ENCODE results near the gene PTTG1IP.

DNA sequence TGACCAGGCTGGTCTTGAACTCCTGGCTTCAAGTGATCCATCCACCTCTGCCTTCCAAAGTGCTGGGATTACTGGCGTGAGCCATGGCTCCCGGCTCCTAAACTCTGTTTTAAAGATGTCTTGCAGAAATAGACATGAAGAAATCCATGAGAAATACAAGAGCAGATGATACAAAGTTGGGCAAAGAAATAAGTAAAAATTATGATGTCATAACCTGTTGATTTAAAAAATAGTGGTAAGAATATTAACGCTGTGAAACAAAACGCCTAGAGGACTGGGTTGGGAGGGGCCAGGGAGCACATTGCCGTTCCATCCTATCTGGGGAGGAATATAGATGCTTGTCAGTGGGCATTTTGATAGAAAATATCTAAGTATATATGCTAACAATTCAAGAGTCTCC, 48.4 kb upstream of the PTTG1IP start:
- TF ChIP-seq EZH2phosphoT487 (IDR thresholded peaks at IDR 0.05; ENCODE audit: insufficient read depth, low read depth), result no peak
- no peak for TF ChIP-seq EZH2 (IDR thresholded peaks at IDR 0.05; ENCODE audit: insufficient read depth, poor library complexity, severe bottlenecking)
